ENCODE results near the gene HCN2. TPM values are rescaled to one million over a fixed set of nuclear protein-coding genes. Genes with fewer than 3 reads are reported as not detected.

HCN2 gene
- total and polyA plus RNA-seq, 2 of the 13 experiments (the other 11 are each of a cell fraction or from before 2014, with no cell fraction given) = 0.01 TPM; not detected in 1

- FAIRE-seq (no peak), DNase-seq (ENCODE audit: low spot score) (peak; percentile 27), ATAC-seq (peak; percentile 33)
- H3K9ac ChIP-seq (ENCODE audit: insufficient read depth, low read depth, low read length) = peak overlapping the region; percentile 53
- H4K20me1 ChIP-seq (ENCODE audit: insufficient read depth, low read length) = no peaks in the 10 kb centered on the region
- no TSS peak for BruUV-seq (replicated peaks)
- H3K4me1 ChIP-seq (ENCODE audit: insufficient read depth, low read length) = peaks cover 55% of the 10 kb centered on the region
- 32% methylated on average over 8 of the region's 31 CpGs for WGBS (ENCODE audit: low lambda C conversion rate)
- H2AFZ ChIP-seq (ENCODE audit: low read length) = no peak overlapping the region
- H3K79me2 ChIP-seq (ENCODE audit: insufficient read depth, low read length) = no peaks in the 10 kb centered on the region
- in situ Hi-C loops (cut with HindIII; ENCODE audit: extremely low pct_ligation_motif_present, low pct_unique_long_range_greater_than_20kb) (no loop called here), intact Hi-C loops (cut with micrococcal nuclease; ENCODE audit: unreplicated experiment) (loop anchor here (1.0 kb wide), 1 partner anchor 10 kb away; no protein-coding TSS in a partner anchor)
- POLR2A ChIA-PET = interaction anchor here (0.7 to 3.8 kb wide), 14 partner anchors 10 to 182 kb away, joined by 3 to 45 read pairs (median 8); partner anchors contain the start of genes BSG and CDC34
- H3K27me3 ChIP-seq (ENCODE audit: control insufficient read depth in 1 of 2, insufficient read depth in 2 of 2, low read length in 2 of 2) = no peaks in the 10 kb centered on the region; a peak in 1 of 5 replicates
- H3K36me3 ChIP-seq (replicated peaks in 1 of 2; ENCODE audit: control insufficient read depth in 1 of 2, insufficient read depth in 2 of 2, low read length in 2 of 2) = no peaks in the 10 kb centered on the region
- peak overlapping the region; percentile 36 to 73 (median 43) for H3K4me3 ChIP-seq (replicated peaks in 1 of 3; ENCODE audit: insufficient read depth in 1 of 3, low read depth in 2 of 3, low read length in 3 of 3)
- CTCF ChIA-PET (ENCODE audit: low intra/inter-chr PET ratio, low total read pairs) = no interaction called here
- peak overlapping the region; percentile 91 for H3K4me2 ChIP-seq (ENCODE audit: low read depth, low read length)
- H3K27ac ChIP-seq (ENCODE audit: extremely low read length, insufficient read depth, low read length) = peak overlapping the region; percentile 81
- no peaks in the 10 kb centered on the region for H3K9me3 ChIP-seq (ENCODE audit: low read length)
- TF ChIP-seq ZNF354B (CRISPR knock-in tag; IDR thresholded peaks at IDR 0.05) (0 out of 2 replicates have a peak, but pooled peaks have one; percentile 35), ZNF24 (IDR thresholded peaks at IDR 0.05) (no peak), ZNF652 (CRISPR knock-in tag; IDR thresholded peaks at IDR 0.05; ENCODE audit: borderline replicate concordance, low read depth) (no peak), KAT2B (IDR thresholded peaks at IDR 0.05; ENCODE audit: borderline replicate concordance, low read depth, low read length) (no peak), REST (IDR thresholded peaks at IDR 0.05; ENCODE audit: borderline replicate concordance in 1 of 2, low read depth in 1 of 2, low read length in 2 of 2) (no peak), MYPOP (CRISPR knock-in tag; IDR thresholded peaks at IDR 0.05) (no peak), ZNF740 (CRISPR knock-in tag; IDR thresholded peaks at IDR 0.05) (no peak), AHR (CRISPR knock-in tag; IDR thresholded peaks at IDR 0.05) (no peak), YEATS4 (CRISPR knock-in tag; IDR thresholded peaks at IDR 0.05; ENCODE audit: borderline replicate concordance) (peak; percentile 55; the same call in 1 of the 2 replicates)
Measured at GRCh38 chr19:556611-557382, 32.9 kb upstream of the HCN2 start.

Measured in HepG2 (cell line).